Spleen (tissue), 7 donors: Measurements from ENCODE around the gene TDRD12.

Experiments used
- CTCF ChIP-seq, 11 experiments: fragments of 200-600 bp in 7 of 11; fragments of 450-650 bp in 4 of 11; sonication (generic) in 4 of 11; IDR thresholded peaks in 8 of 11; conservative IDR thresholded peaks in 3 of 11; 1 replicate in 7 of 11; 2 replicates in 4 of 11; pipeline versions ENCODE4 v1.4.0 to v1.8.0; 2016 to 2021; ENCODE audit warnings: antibody characterized with exemption in 11 of 11, inconsistent platforms in 4 of 11, mild to moderate bottlenecking in 1 of 11
- POLR2A ChIP-seq, 3 donors: fragments of 450-650 bp; IDR thresholded peaks; one replicate each; pipeline ENCODE4 v1.5.1; 2017; ENCODE audit warnings: antibody characterized with exemption in 3 of 3, mild to moderate bottlenecking in 1 of 3
- donor health status: DM: no; HTN: no; CAD: no; lungs with moderate emphysema.
- donor health status: DM: no; HTN: no; CAD: no.
- donor health status: DM: no; HTN: no; CAD: no.

- TF ChIP-seq CTCF (IDR thresholded peaks at IDR 0.05 in 8 of 11, conservative IDR thresholded peaks at IDR 0.05 in 3 of 11) (no peak), POLR2A (IDR thresholded peaks at IDR 0.05) (no peak)
These were observed 42.6 kb upstream of the TDRD12 start for GRCh38 chr19:32676895-32677359.
